HG03575 (cell line): ENCODE measurements around the gene KRT9.
"Not testable (repeated sequence)": the region's sequence is repeated elsewhere in the genome, so short reads cannot be mapped to it uniquely, and the experiment has no call there.

ENCODE experiments used
- ATAC-seq: cut with Tn5 transposase; IDR thresholded peaks from one replicate; pipeline ENCODE4 v1.9.1; 2021; ENCODE audit not compliant: unreplicated experiment, insufficient number of reproducible peaks, low FRiP score; ENCODE audit errors: extremely low read depth

Gene KRT9

DNA sequence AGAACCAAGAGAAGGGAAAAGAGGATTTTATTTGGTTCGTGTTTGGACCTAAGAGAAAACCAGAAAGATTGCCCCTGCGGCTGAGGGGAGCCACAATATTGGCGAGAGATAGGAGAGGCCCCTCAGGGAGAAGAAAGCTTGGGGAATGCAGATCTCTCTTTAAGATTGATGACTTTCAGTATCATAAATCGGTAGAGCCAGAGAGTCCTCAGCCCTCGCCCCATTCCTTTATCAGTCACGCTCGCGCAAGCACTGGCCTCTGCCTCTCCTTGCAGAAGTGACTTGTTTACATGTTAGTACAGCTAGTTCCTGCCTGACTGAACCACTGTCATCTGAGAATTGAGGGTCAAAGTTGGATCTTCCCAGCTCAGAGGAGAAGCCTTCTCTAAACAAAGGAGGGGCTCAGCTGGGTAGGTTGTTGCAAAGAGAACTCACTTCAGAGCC is 22.2 kb downstream of the KRT9 start:
- ATAC-seq, result no peak

DNA sequence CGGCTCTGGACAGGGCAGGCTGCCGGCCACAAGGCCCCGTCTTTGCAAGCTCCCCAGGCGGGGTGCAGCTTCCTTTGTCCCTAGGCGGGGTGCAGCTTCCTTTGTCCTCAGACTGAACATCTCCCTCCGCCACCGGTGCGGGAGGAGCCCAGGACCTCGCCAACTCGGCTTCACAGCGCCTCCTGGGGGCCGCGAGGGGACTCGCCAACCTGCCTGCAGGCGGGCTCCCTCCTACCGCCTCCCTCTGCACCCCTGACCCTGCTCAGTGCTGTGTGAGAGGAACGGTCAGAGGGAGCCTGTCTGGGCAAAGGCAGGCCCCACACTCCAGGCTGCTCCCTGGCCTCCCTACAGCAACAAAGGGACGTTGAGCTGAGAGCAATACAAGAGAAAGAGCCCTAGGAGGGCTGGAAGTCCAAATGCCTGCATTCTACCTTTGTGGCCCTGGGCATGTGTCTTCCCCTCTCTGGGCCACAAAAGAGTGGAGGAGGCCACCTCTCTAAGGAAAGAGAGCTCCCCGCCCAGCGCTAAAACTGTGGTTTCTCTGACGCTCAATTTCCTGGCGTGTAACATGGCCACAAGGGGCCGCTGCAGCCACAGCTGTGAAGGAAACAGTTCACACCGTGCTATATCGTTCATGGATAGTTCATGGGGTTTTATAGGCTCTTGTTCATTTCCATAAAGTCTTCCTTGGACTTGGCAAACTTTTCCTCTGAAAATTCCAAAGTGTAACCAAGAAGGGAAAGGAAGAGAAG is 22.8 kb downstream of the KRT9 start:
- no peak for ATAC-seq

- no peak for ATAC-seq
Observed at GRCh38 chr17:41547921-41548843, 23.7 kb downstream of the KRT9 start.

- no peak for ATAC-seq
Observed at GRCh38 chr17:41547378-41547841, 24.4 kb downstream of the KRT9 start.

- no peak for ATAC-seq
Observed at GRCh38 chr17:41546819-41547218, 25.0 kb downstream of the KRT9 start.

DNA sequence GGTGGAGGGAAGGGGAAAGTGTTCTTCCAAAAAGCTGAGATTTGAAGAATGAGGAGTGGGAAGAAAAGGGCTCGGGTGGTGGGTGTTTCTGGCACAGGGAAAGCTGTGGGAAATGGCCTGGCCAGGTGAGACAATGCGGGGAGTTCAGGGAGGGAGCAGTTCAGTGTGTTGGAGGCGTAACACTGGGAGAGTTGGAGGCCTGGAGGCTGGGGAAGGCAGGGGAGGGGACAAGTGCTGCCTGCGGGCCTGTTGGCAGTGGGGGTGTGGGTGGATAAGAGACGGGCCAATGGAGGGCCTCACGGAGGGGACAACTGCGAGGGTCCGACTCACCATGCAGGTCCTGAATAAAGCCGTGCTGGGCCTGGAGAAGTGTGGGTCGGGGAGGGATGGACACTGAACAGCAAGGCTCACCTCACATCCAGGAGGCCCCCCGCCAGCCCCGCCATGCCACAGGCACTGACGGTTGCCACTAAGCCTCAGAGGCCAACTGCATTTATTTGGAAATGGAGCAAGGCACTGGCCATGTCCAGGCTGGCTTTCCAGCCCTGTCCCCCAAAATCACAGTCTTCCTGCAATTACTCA is 25.9 kb downstream of the KRT9 start:
- ATAC-seq, result no peak

- ATAC-seq, result no peak
Observed at GRCh38 chr17:41544935-41545334, 26.9 kb downstream of the KRT9 start.

DNA sequence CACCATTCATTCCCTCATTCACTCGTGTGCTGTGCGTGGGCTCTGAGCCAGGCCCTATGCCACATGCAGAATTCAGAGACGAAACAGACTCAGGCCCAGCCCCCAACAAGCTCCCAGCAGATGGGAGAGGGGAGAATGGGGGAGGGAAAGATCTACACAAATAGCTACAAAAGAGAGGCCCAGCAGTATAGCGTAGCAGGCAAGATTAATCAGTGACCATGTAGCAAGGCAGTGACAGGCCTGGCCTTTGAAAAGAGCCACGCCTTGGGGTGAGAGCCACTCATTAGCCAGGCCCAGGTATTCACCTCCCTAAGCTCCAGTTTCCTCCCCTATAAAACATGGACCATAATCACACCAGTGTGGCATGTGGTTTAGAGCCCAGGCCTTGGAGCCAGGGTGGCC is 27.4 kb downstream of the KRT9 start:
- no peak for ATAC-seq

- ATAC-seq, result not testable (repeated sequence)
Observed at GRCh38 chr17:41542786-41543185, 29.1 kb downstream of the KRT9 start.

DNA sequence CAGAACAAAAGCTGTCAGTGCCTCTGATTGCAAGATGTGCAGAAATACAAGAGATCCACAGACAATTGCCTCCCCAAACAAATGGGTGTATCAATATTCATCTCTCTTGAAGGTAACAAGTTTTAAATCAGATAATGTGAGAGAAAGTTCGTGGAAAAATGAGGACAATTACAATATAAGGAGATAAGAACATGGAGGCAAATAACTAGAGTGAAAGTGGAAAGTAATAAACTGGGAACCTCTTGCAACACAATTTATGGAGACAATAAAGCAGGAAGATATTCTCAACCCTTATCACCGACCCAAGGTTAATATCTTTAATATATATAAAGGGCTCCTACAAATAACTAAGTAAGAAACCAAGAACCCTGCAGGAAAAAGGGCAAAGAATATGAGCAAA is 29.5 kb downstream of the KRT9 start:
- ATAC-seq, result no peak

- ATAC-seq, result no peak
Observed at GRCh38 chr17:41540921-41541625, 30.8 kb downstream of the KRT9 start.

DNA sequence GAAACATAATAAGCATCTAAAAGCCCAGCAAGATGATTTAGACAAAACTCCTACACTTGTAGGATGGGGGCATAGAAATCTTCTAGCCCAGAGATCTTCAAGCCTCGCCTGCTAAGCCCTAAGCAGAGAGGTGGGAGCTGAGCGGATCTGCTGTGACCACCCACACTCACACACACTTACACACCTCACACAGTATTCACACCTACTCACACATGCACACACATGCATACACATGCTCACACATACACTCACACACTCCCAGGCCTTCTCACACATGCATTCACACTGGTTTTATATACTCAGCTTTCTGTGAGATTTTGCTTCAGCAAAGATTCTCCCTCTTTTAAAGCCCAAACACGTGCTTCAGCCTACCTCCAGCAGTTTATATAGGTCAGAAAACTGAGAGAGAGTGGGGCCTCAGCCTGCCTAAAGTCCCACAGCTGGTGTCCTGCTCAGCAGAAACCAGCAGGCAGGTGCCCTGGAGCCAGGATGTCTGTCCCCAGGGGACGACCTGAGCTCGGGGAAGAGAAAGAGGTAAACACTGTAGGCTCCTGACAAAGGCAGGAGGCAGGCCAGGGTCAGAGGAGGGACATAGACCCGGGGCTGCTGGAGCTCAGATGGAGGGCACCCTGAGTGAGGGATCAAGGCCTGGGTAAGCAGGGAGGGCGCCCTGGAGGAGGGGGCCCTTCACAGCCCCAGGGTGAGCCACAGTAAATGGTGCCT is 31.7 kb downstream of the KRT9 start:
- no peak for ATAC-seq

- no peak for ATAC-seq
Observed at GRCh38 chr17:41539071-41539492, 32.8 kb downstream of the KRT9 start.

GRCh38 chr17:41538565-41538991 is 33.3 kb downstream of the KRT9 start:
- ATAC-seq, result no peak

DNA sequence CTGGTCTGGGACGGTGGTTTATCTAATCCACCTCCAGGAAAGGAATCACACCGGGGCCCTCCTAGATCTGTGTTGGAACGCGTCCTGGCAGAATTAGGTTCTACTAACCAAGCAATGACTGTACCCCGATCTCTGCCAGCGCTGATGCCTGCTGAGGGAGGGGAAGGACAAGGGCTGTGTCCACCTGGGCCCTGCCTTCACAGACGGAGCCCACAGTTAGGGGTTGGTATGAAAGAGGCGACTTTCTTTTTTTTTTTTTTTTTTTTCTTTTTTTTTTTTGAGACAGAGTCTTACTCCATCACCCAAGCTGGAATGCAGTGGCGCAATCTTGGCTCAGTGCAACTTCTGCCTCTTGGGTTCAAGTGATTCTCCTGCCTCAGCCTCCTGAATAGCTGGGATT is 33.9 kb downstream of the KRT9 start:
- ATAC-seq, result no peak

DNA sequence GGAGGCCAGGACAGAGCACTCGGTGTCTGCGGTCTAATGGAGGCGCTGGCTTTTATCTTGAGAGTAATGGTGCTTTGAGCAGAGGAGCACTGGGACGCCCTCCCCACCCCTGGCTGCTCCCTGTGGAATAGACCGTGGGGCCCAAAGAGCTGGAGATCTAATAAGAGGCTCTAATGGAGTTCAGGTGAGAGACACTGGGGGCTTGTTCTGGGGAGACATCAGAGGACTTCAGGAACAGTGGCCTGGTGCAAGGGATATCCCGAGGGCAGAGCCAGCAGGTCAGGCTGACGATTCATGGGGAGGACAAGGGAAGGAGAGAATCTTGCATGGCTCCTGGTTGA is 34.3 kb downstream of the KRT9 start:
- ATAC-seq, result no peak

DNA sequence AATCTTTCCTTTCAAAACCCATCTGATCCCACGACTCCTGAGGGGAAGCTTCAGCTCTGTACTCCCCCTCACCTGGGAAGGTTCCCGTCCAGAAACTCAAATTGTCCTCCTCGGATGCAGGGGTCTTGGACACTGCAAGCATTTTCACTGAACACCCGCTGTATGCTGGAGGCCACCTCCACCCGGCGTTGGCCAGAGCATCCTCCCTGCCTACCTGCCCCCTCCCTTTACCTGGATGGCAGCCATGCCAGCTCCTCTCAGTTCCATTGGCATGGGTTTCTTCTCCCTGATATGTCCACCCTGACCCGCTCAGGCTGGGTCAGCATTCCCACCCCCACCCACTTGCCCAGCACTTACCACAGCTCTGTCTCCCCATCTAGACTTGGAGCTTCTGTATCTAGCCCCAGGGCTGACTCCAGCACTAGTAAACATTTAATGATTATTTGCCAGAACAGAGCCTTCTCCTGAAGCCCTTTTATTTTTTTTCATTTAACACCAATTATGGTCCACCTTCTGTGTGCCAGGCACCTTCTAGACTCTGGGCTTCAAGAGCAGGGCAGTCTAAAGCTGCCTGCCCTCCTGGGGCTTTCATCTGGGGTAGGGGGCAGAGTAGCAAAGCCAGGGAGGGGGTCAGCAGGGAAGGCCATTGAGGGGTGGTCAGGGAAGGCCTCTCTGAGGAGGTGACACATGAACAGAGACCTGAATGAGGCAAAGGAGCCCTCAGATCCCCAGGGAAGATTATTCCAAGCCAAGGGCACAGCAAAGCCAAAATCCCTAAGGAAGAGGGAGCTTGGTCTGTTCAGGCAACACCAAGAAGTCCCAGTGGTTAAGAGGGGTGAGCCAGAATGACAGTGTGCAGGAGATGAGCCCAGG is 34.9 kb downstream of the KRT9 start:
- no peak for ATAC-seq
